Measurements from ENCODE around the gene LSS. TPM values are rescaled to one million over a fixed set of nuclear protein-coding genes. Genes with fewer than 3 reads are reported as not detected.

The LSS gene
- total RNA-seq, 2 donors from 2014 or later, result 56.7 to 85.2 TPM

DNA sequence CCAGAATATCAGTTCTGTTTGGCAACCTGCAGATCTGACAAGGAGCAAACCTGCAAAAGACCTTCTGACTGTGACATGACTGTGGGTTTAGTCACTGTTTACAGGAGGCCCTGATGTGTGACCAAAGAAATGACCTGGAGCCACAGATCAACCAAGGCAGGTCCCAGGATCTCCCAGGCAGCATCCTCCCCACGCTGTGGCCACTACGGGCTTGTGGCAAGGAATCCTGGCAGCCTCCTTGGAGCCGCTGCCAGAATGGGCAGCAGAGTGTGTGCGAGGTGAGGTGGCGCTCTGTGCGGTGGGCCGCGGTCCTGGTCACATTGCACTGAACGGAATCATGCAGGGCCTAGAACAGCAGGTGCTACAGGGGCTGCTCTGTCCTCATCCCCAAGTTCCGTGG is 40.9 kb upstream of the LSS start:
- H3K9me3 Mint-ChIP-seq, result no peaks in the 10 kb centered on the region
- no peak overlapping the region for H3K27ac Mint-ChIP-seq
- Histone ChIP-seq H3K4me1 (ENCODE audit: control insufficient read depth, insufficient read depth, low read length) (no peaks in the 10 kb centered on the region), H3K27ac (ENCODE audit: low read depth, low read length) (no peak overlapping the region), H3K9me3 (ENCODE audit: control insufficient read depth, low read length) (no peaks in the 10 kb centered on the region), H3K36me3 (ENCODE audit: control insufficient read depth, insufficient read depth, low read length) (peaks cover 84% of the 10 kb centered on the region), H3K9ac (ENCODE audit: extremely low read depth, low read length, poor library complexity, severe bottlenecking) (no peak overlapping the region), H3K4me3 (ENCODE audit: low read length) (no peak overlapping the region), H3K27me3 (ENCODE audit: control insufficient read depth, insufficient read depth, low read length, poor library complexity, severe bottlenecking) (no peaks in the 10 kb centered on the region)
- 96% methylated on average over 10 of the region's 10 CpGs; no CpG with 5 or more reads in 1 of the 2 experiments for WGBS, 2 experiments (ENCODE audit: insufficient coverage in 1 of 2, insufficient read length in 1 of 2)
- no peak for DNase-seq
- no peaks in the 10 kb centered on the region for H3K27me3 Mint-ChIP-seq (ENCODE audit: insufficient read depth)
- no peaks in the 10 kb centered on the region for H3K4me1 Mint-ChIP-seq
- no peak overlapping the region for H3K4me3 Mint-ChIP-seq
- TF ChIP-seq, protein P1, sequence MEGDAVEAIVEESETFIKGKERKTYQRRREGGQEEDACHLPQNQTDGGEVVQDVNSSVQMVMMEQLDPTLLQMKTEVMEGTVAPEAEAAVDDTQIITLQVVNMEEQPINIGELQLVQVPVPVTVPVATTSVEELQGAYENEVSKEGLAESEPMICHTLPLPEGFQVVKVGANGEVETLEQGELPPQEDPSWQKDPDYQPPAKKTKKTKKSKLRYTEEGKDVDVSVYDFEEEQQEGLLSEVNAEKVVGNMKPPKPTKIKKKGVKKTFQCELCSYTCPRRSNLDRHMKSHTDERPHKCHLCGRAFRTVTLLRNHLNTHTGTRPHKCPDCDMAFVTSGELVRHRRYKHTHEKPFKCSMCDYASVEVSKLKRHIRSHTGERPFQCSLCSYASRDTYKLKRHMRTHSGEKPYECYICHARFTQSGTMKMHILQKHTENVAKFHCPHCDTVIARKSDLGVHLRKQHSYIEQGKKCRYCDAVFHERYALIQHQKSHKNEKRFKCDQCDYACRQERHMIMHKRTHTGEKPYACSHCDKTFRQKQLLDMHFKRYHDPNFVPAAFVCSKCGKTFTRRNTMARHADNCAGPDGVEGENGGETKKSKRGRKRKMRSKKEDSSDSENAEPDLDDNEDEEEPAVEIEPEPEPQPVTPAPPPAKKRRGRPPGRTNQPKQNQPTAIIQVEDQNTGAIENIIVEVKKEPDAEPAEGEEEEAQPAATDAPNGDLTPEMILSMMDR (conservative IDR thresholded peaks at IDR 0.05), result no peak
- peaks cover 76% of the 10 kb centered on the region for H3K36me3 Mint-ChIP-seq (ENCODE audit: low read depth)

DNA sequence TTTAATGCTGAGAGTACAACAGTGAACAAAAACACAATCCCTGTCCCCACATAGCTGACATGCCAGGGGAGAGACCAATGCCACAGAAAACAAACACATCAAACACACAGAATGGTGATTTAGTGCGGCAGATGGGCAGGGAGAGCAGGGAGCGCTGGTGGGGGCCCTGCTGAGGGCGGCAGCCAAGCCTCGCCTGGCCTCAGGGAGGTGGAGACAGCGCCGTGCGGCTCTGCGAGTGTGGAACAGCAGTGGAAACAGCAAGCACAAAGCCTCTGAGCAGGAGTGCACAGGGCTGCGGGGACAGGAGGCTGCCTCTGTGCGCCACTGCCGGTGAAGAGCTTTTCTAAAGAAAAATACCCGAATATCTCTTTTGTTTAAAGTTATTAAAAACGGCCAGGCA is 39.8 kb upstream of the LSS start:
- H3K27ac ChIP-seq (ENCODE audit: low read depth, low read length), result no peak overlapping the region
- TF ChIP-seq, protein P1 (conservative IDR thresholded peaks at IDR 0.05), result no peak
- H3K4me3 Mint-ChIP-seq, result no peak overlapping the region
- H3K36me3 ChIP-seq (ENCODE audit: control insufficient read depth, insufficient read depth, low read length), result peaks cover 82% of the 10 kb centered on the region
- H3K9ac ChIP-seq (ENCODE audit: extremely low read depth, low read length, poor library complexity, severe bottlenecking), result no peak overlapping the region
- no peaks in the 10 kb centered on the region for H3K9me3 ChIP-seq (ENCODE audit: control insufficient read depth, low read length)
- WGBS, 2 experiments (ENCODE audit: insufficient coverage in 1 of 2, insufficient read length in 1 of 2), result 95 to 97% methylated on average over 11 to 13 of the region's 13 CpGs
- H3K9me3 Mint-ChIP-seq, result no peaks in the 10 kb centered on the region
- H3K27me3 ChIP-seq (ENCODE audit: control insufficient read depth, insufficient read depth, low read length, poor library complexity, severe bottlenecking), result no peaks in the 10 kb centered on the region
- no peaks in the 10 kb centered on the region for H3K4me1 ChIP-seq (ENCODE audit: control insufficient read depth, insufficient read depth, low read length)
- no peak for DNase-seq
- H3K36me3 Mint-ChIP-seq (ENCODE audit: low read depth), result peaks cover 77% of the 10 kb centered on the region
- H3K27ac Mint-ChIP-seq, result no peak overlapping the region
- no peaks in the 10 kb centered on the region for H3K27me3 Mint-ChIP-seq (ENCODE audit: insufficient read depth)
- no peaks in the 10 kb centered on the region for H3K4me1 Mint-ChIP-seq
- H3K4me3 ChIP-seq (ENCODE audit: low read length), result no peak overlapping the region

DNA sequence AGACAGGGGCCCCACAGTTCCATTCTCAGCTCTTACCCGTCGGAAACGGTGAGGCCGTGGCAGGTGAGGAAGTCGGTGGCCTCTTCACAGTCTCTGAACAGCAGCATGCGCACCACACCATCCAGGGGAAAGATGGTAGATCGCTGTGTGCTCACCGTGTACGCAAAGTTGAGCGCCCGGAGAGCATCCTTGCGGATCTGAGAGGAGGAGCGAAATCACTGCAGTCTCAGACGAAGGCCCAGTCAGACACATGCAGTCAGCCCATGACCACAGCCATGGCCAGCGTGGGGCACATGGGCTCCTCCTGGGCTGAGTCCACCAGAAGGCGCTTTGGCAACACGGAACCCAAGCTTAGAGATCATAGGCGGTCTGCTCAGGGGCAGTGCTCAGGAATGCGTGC is 38.4 kb upstream of the LSS start:
- H3K27me3 ChIP-seq (ENCODE audit: control insufficient read depth, insufficient read depth, low read length, poor library complexity, severe bottlenecking), result no peaks in the 10 kb centered on the region
- no peaks in the 10 kb centered on the region for H3K9me3 ChIP-seq (ENCODE audit: control insufficient read depth, low read length)
- WGBS, 2 experiments (ENCODE audit: insufficient coverage in 1 of 2, insufficient read length in 1 of 2), result 93% methylated on average over 16 to 19 of the region's 19 CpGs
- no peak overlapping the region for H3K27ac ChIP-seq (ENCODE audit: low read depth, low read length)
- TF ChIP-seq, protein P1 (conservative IDR thresholded peaks at IDR 0.05), result no peak
- Mint-ChIP-seq H3K27ac (no peak overlapping the region), H3K4me3 (no peak overlapping the region), H3K4me1 (no peaks in the 10 kb centered on the region), H3K36me3 (ENCODE audit: low read depth) (peaks cover 78% of the 10 kb centered on the region), H3K9me3 (no peaks in the 10 kb centered on the region), H3K27me3 (ENCODE audit: insufficient read depth) (no peaks in the 10 kb centered on the region)
- no peak for DNase-seq
- peaks cover 79% of the 10 kb centered on the region for H3K36me3 ChIP-seq (ENCODE audit: control insufficient read depth, insufficient read depth, low read length)
- H3K4me1 ChIP-seq (ENCODE audit: control insufficient read depth, insufficient read depth, low read length), result no peaks in the 10 kb centered on the region
- H3K4me3 ChIP-seq (ENCODE audit: low read length), result no peak overlapping the region
- no peak overlapping the region for H3K9ac ChIP-seq (ENCODE audit: extremely low read depth, low read length, poor library complexity, severe bottlenecking)

Data from endodermal cell (in vitro differentiated cells).